Kidney (tissue), 14 donors: Measurements from ENCODE around the gene MYLK. TPM values are rescaled to one million over a fixed set of nuclear protein-coding genes. Genes with fewer than 3 reads are reported as not detected.

ENCODE experiments used
- DNase-seq, 5 donors: peaks; one replicate each; pipeline ENCODE4 v3.0.0-alpha.2; 2013 to 2020
- FAIRE-seq: peaks from 2 replicates; lab custom pipeline; 2012; peaks lifted over from hg19 to GRCh38; lab: Jason Lieb, UNC
- H3K27ac ChIP-seq, 2 donors: one replicate each; pipeline ENCODE4 v1.7.0; 2013; ENCODE audit warnings: low read depth in 2 of 2, low read length in 2 of 2, inconsistent platforms in 1 of 2
- H3K27me3 ChIP-seq: one replicate; pipeline ENCODE4 v1.7.1; 2013; ENCODE audit warnings: low read length, inconsistent platforms; ENCODE audit not compliant: control insufficient read depth, insufficient read depth
- H3K36me3 ChIP-seq, 3 donors: one replicate each; pipeline versions ENCODE4 v1.7.0 to v1.7.1; 2013; ENCODE audit warnings: low read length in 3 of 3, control low read depth in 1 of 3, inconsistent platforms in 1 of 3; ENCODE audit not compliant: insufficient read depth in 3 of 3, control insufficient read depth in 2 of 3
- H3K4me1 ChIP-seq, 3 donors: one replicate each; pipeline versions ENCODE4 v1.7.0 to v1.7.1; 2013; ENCODE audit warnings: low read length in 3 of 3, inconsistent platforms in 1 of 3, low read depth in 1 of 3; ENCODE audit not compliant: control insufficient read depth in 2 of 3, insufficient read depth in 2 of 3
- H3K4me3 ChIP-seq, 3 donors: one replicate each; pipeline versions ENCODE4 v1.7.0 to v1.8.1; 2013; ENCODE audit warnings: low read length in 3 of 3, control low read depth in 1 of 3, inconsistent platforms in 1 of 3
- H3K9ac ChIP-seq, 3 donors: one replicate each; pipeline versions ENCODE4 v1.7.0 to v1.7.1; 2013; ENCODE audit warnings: low read length in 3 of 3, control low read depth in 1 of 3, inconsistent platforms in 1 of 3
- H3K9me3 ChIP-seq, 3 donors: one replicate each; pipeline versions ENCODE4 v1.7.0 to v1.7.1; 2013; ENCODE audit warnings: low read length in 3 of 3, control low read depth in 1 of 3, inconsistent platforms in 1 of 3; ENCODE audit not compliant: control insufficient read depth in 2 of 3, insufficient read depth in 1 of 3
- CTCF ChIP-seq: IDR thresholded peaks from 3 replicates; pipeline ENCODE4 v1.5.1; 2012; ENCODE audit warnings: mild to moderate bottlenecking, moderate library complexity, borderline replicate concordance; ENCODE audit not compliant: insufficient read depth; ENCODE audit errors: extremely low read depth
- intact Hi-C: fragments of 100-400 bp; cut with DNase I; formaldehyde crosslinking; loops from one replicate; pipeline ENCODE4 v1.11.1; 2022
- polyA plus RNA-seq: library from polyadenylated mRNA; stranded (reverse); fragments of 350-450 nt; fragmentation: Illumina TruSeq; extraction: RNeasy Lipid Tissue Mini Kit (QIAGEN cat#74804); gene quantifications from one replicate; pipeline ENCODE4 v1.2.3, GENCODE V29; 2014; ENCODE audit warnings: low read depth, low replicate concordance; ENCODE audit not compliant: insufficient read depth
- total RNA-seq: library from RNA; stranded (reverse); fragmentation: NEBNext Ultra II Directional; extraction: Animal tissue kit (Norgen Biotek cat#: 25700); gene quantifications from one replicate; pipeline ENCODE4 v1.2.1, GENCODE V29; 2021
- donor health status: control.
- donor health status: control.
- donor health status: control.
- donor health status: control.
- donor health status: control.
- donor health status: DM: yes; HTN: yes; CAD: no.
- donor health status: Normal renal cell carcinoma (clear cell type).

The MYLK gene
- total and polyA plus RNA-seq, 2 donors from 2014 or later, result 25.3 to 164 TPM

- Histone ChIP-seq H3K27me3 (no peaks in the 10 kb centered on the region), H3K36me3 (peaks cover 0 to 27% (median 11%) of the 10 kb centered on the region in 3 donors), H3K9me3 (no peaks in the 10 kb centered on the region), H3K9ac (no peak overlapping the region), H3K27ac (peak overlapping the region in 1 of 2 donors; percentile 12), H3K4me3 (no peak overlapping the region), H3K4me1 (peaks cover 0 to 14% (median 0%) of the 10 kb centered on the region in 3 donors)
- intact Hi-C loops, result no loop called here
- TF ChIP-seq CTCF, result no peak
- peak in 3 of 5 donors; percentile 41 to 71 (median 47) for DNase-seq
- no peak for FAIRE-seq
Measured at GRCh38 chr3:123636431-123636841, 247.7 kb downstream of the MYLK start.

GRCh38 chr3:123635717-123636116, 248.4 kb downstream of the MYLK start:
- intact Hi-C loops, result no loop called here
- Histone ChIP-seq H3K27me3 (no peaks in the 10 kb centered on the region), H3K36me3 (peaks cover 0 to 30% (median 12%) of the 10 kb centered on the region in 3 donors), H3K4me3 (no peak overlapping the region), H3K27ac (peak overlapping the region; percentile 17 to 38), H3K9ac (no peak overlapping the region), H3K4me1 (peaks cover 0 to 13% (median 0%) of the 10 kb centered on the region in 3 donors), H3K9me3 (no peaks in the 10 kb centered on the region)
- no peak for DNase-seq
- TF ChIP-seq CTCF, result no peak
- no peak for FAIRE-seq

GRCh38 chr3:123635217-123635616, 248.9 kb downstream of the MYLK start:
- intact Hi-C loops, result no loop called here
- TF ChIP-seq CTCF, result no peak
- DNase-seq, result no peak
- H3K4me3 ChIP-seq, result no peak overlapping the region
- H3K27me3 ChIP-seq, result no peaks in the 10 kb centered on the region
- H3K36me3 ChIP-seq, result peaks cover 0 to 33% (median 14%) of the 10 kb centered on the region in 3 donors
- H3K9ac ChIP-seq, result no peak overlapping the region
- no peaks in the 10 kb centered on the region for H3K9me3 ChIP-seq
- FAIRE-seq, result no peak
- peaks cover 0 to 8% (median 0%) of the 10 kb centered on the region in 3 donors for H3K4me1 ChIP-seq
- peak overlapping the region in 1 of 2 donors; percentile 27 for H3K27ac ChIP-seq
